BLaER1 treated with 17β-estradiol and CSF1 and Interleukin-3, amounts not matched to agents 10 nM and 100 nM (cell line): Measurements from ENCODE around the gene CYP4F22.

ENCODE experiments used
- H3K27ac ChIP-seq, 11 experiments: shearing (Covaris generic); formaldehyde crosslinking; 2 replicates each; pipeline ENCODE4 v1.8.1; 2022
- H3K27me3 ChIP-seq, 11 experiments: shearing (Covaris generic); formaldehyde crosslinking; 2 replicates each; pipeline ENCODE4 v1.8.1; 2022
- H3K36me3 ChIP-seq, 11 experiments: shearing (Covaris generic); formaldehyde crosslinking; 2 replicates each; pipeline ENCODE4 v1.8.1; 2022
- H3K4me1 ChIP-seq, 10 experiments: shearing (Covaris generic); formaldehyde crosslinking; 2 replicates each; pipeline ENCODE4 v1.8.1; 2022
- H3K4me2 ChIP-seq, 11 experiments: shearing (Covaris generic); formaldehyde crosslinking; 2 replicates each; pipeline ENCODE4 v1.8.1; 2022
- H3K4me3 ChIP-seq, 10 experiments: shearing (Covaris generic); formaldehyde crosslinking; 2 replicates each; pipeline ENCODE4 v1.8.1; 2022
- H3K9ac ChIP-seq, 11 experiments: shearing (Covaris generic); formaldehyde crosslinking; 2 replicates each; pipeline ENCODE4 v1.8.1; 2022
- H3K9me3 ChIP-seq, 11 experiments: shearing (Covaris generic); formaldehyde crosslinking; replicated peaks in 1 of 11; 2 replicates each; pipeline ENCODE4 v1.8.1; 2022
- H4K20me1 ChIP-seq, 11 experiments: shearing (Covaris generic); formaldehyde crosslinking; 2 replicates each; pipeline ENCODE4 v1.8.1; 2022
- Cebpa-rat ChIP-seq, 11 experiments: shearing (Covaris generic); IDR thresholded peaks; 2 replicates each; pipeline ENCODE4 v1.8.1; 2022

The CYP4F22 gene

GRCh38 chr19:15562861-15563260 lies 54.5 kb downstream of the CYP4F22 start:
- Histone ChIP-seq H3K4me1 (peaks cover 9 to 17% (median 12%) of the 10 kb centered on the region in 10 experiments; a peak in 19 of 20 replicates), H3K4me3 (no peak overlapping the region), H3K27me3 (no peaks in the 10 kb centered on the region), H4K20me1 (no peaks in the 10 kb centered on the region), H3K9ac (peak overlapping the region in 2 of 11 experiments; percentile 19 to 32; a peak in 2 of 22 replicates), H3K9me3 (no peaks in the 10 kb centered on the region), H3K36me3 (no peaks in the 10 kb centered on the region), H3K4me2 (peak overlapping the region; percentile 25 to 56 (median 43); a peak in 20 of 22 replicates), H3K27ac (no peak overlapping the region; a peak in 1 of 22 replicates)
- TF ChIP-seq Cebpa-rat (IDR thresholded peaks at IDR 0.05): no peak

GRCh38 chr19:15563325-15563794 lies 55.0 kb downstream of the CYP4F22 start:
- no peak overlapping the region for H3K4me3 ChIP-seq
- no peaks in the 10 kb centered on the region for H3K27me3 ChIP-seq
- no peaks in the 10 kb centered on the region for H3K9me3 ChIP-seq
- TF ChIP-seq Cebpa-rat (IDR thresholded peaks at IDR 0.05): no peak
- no peaks in the 10 kb centered on the region for H3K36me3 ChIP-seq
- no peak overlapping the region; a peak in 1 of 22 replicates for H3K27ac ChIP-seq
- H3K4me2 ChIP-seq: peak overlapping the region; percentile 25 to 56 (median 43); a peak in 21 of 22 replicates
- peaks cover 9 to 17% (median 12%) of the 10 kb centered on the region in 10 experiments; a peak in 19 of 20 replicates for H3K4me1 ChIP-seq
- H3K9ac ChIP-seq: peak overlapping the region in 3 of 11 experiments; percentile 13 to 32 (median 19); a peak in 3 of 22 replicates
- H4K20me1 ChIP-seq: no peaks in the 10 kb centered on the region

- no peaks in the 10 kb centered on the region for H3K36me3 ChIP-seq
- H3K27me3 ChIP-seq: no peaks in the 10 kb centered on the region
- H4K20me1 ChIP-seq: no peaks in the 10 kb centered on the region
- H3K9me3 ChIP-seq: no peaks in the 10 kb centered on the region
- H3K27ac ChIP-seq: no peak overlapping the region
- peaks cover 9 to 17% (median 12%) of the 10 kb centered on the region in 10 experiments; a peak in 19 of 20 replicates for H3K4me1 ChIP-seq
- no peak for TF ChIP-seq Cebpa-rat (IDR thresholded peaks at IDR 0.05)
- H3K9ac ChIP-seq: 0 out of 22 replicates have a peak overlapping the region, but pooled peaks of 1 of the 11 experiments have one; percentile 13
- H3K4me3 ChIP-seq: no peak overlapping the region
- peak overlapping the region in 8 of 11 experiments; percentile 28 to 56 (median 44); a peak in 10 of 22 replicates for H3K4me2 ChIP-seq
Observed at GRCh38 chr19:15563931-15564330, 55.6 kb downstream of the CYP4F22 start.

GRCh38 chr19:15564534-15565168 lies 56.3 kb downstream of the CYP4F22 start:
- TF ChIP-seq Cebpa-rat (IDR thresholded peaks at IDR 0.05): no peak
- Histone ChIP-seq H3K4me1 (peaks cover 9 to 17% (median 12%) of the 10 kb centered on the region in 10 experiments; a peak in 19 of 20 replicates), H3K36me3 (no peaks in the 10 kb centered on the region), H3K4me2 (no peak overlapping the region), H3K27me3 (no peaks in the 10 kb centered on the region), H3K9ac (no peak overlapping the region), H3K9me3 (no peaks in the 10 kb centered on the region), H3K4me3 (no peak overlapping the region), H4K20me1 (no peaks in the 10 kb centered on the region), H3K27ac (no peak overlapping the region)

- Histone ChIP-seq H3K4me1 (peaks cover 0 to 4% (median 0%) of the 10 kb centered on the region in 10 experiments; a peak in 5 of 20 replicates), H3K27me3 (no peaks in the 10 kb centered on the region), H4K20me1 (no peaks in the 10 kb centered on the region), H3K9me3 (no peaks in the 10 kb centered on the region), H3K27ac (no peak overlapping the region), H3K4me2 (no peak overlapping the region), H3K36me3 (no peaks in the 10 kb centered on the region), H3K9ac (no peak overlapping the region), H3K4me3 (no peak overlapping the region)
- no peak for TF ChIP-seq Cebpa-rat (IDR thresholded peaks at IDR 0.05)
Observed at GRCh38 chr19:15570420-15570819, 62.1 kb downstream of the CYP4F22 start.

- H3K4me3 ChIP-seq: no peak overlapping the region
- no peak overlapping the region for H3K9ac ChIP-seq
- no peak overlapping the region for H3K4me2 ChIP-seq
- no peaks in the 10 kb centered on the region for H4K20me1 ChIP-seq
- no peaks in the 10 kb centered on the region for H3K4me1 ChIP-seq
- no peak for TF ChIP-seq Cebpa-rat (IDR thresholded peaks at IDR 0.05)
- no peaks in the 10 kb centered on the region for H3K9me3 ChIP-seq
- no peak overlapping the region for H3K27ac ChIP-seq
- H3K27me3 ChIP-seq: no peaks in the 10 kb centered on the region
- H3K36me3 ChIP-seq: no peaks in the 10 kb centered on the region
Observed at GRCh38 chr19:15575406-15575805, 67.1 kb downstream of the CYP4F22 start.

- Histone ChIP-seq H3K36me3 (no peaks in the 10 kb centered on the region), H3K4me3 (no peak overlapping the region), H3K27ac (no peak overlapping the region), H3K9ac (no peak overlapping the region), H4K20me1 (no peaks in the 10 kb centered on the region), H3K4me1 (no peaks in the 10 kb centered on the region), H3K27me3 (no peaks in the 10 kb centered on the region), H3K4me2 (no peak overlapping the region), H3K9me3 (no peaks in the 10 kb centered on the region)
- no peak for TF ChIP-seq Cebpa-rat (IDR thresholded peaks at IDR 0.05)
Observed at GRCh38 chr19:15576526-15577156, 68.3 kb downstream of the CYP4F22 start.

- TF ChIP-seq Cebpa-rat (IDR thresholded peaks at IDR 0.05): no peak
- Histone ChIP-seq H3K27ac (no peak overlapping the region), H3K4me1 (no peaks in the 10 kb centered on the region), H3K9ac (no peak overlapping the region), H3K4me3 (no peak overlapping the region), H3K4me2 (no peak overlapping the region), H3K9me3 (no peaks in the 10 kb centered on the region), H3K27me3 (no peaks in the 10 kb centered on the region), H3K36me3 (no peaks in the 10 kb centered on the region), H4K20me1 (no peaks in the 10 kb centered on the region)
Observed at GRCh38 chr19:15577184-15577771, 69.0 kb downstream of the CYP4F22 start.

- Histone ChIP-seq H3K4me1 (peaks cover 9 to 29% (median 18%) of the 10 kb centered on the region in 10 experiments; a peak in 19 of 20 replicates), H3K27me3 (no peaks in the 10 kb centered on the region), H3K4me2 (no peak overlapping the region), H3K36me3 (no peaks in the 10 kb centered on the region), H4K20me1 (no peaks in the 10 kb centered on the region), H3K9me3 (no peaks in the 10 kb centered on the region), H3K9ac (no peak overlapping the region), H3K27ac (no peak overlapping the region), H3K4me3 (no peak overlapping the region)
- TF ChIP-seq Cebpa-rat (IDR thresholded peaks at IDR 0.05): no peak
Observed at GRCh38 chr19:15583346-15583745, 75.0 kb downstream of the CYP4F22 start.
